Left renal pelvis (tissue), 4 donors: ENCODE data around the gene SHKBP1. TPM values are rescaled to one million over a fixed set of nuclear protein-coding genes. Genes with fewer than 3 reads are reported as not detected.

Source experiments
- DNase-seq, 4 donors: peaks; one replicate each; pipeline ENCODE4 v3.0.0-alpha.2; 2013; ENCODE audit warnings: low read depth in 4 of 4, low spot score in 3 of 4
- polyA plus RNA-seq, 4 donors: library from polyadenylated mRNA; unstranded; fragments of 120-200 nt; gene quantifications; one replicate each; pipeline ENCODE4 v1.2.1, GENCODE V29; 2013; ENCODE audit not compliant: insufficient read length in 4 of 4

The SHKBP1 gene
- polyA plus RNA-seq, 4 donors, result 22.2 to 52.9 (median 40.8) TPM

- no peak for DNase-seq
Observed at GRCh38 chr19:40599902-40600569, 23.4 kb downstream of the SHKBP1 start.

DNA sequence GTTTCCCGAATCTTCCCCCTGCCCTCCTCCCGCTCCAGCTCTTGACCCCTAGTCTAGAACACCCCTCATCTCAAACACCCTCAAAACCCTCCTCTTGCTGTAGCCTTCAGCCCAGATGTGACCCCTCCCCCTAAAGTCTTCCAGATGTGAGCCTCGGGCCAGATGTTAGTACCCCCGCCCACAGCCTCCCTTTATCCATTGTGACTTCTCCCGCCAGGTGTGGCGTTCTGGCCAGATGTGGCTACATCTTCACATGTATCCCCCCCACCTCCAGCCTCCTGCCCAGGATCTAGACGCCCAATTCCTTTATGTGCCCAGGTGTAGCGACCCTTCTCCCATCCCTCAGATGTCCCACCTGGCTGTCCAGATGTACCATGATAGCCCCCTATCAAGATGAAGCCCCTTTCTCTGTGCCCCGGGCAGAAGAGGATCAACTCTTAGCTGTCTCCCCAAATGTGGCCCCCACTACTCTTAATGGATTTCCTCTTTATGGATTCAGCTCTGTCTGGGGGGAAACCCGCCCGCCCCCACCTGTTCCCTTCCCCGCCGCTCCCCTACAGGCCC, 24.0 kb downstream of the SHKBP1 start:
- DNase-seq, result no peak

DNA sequence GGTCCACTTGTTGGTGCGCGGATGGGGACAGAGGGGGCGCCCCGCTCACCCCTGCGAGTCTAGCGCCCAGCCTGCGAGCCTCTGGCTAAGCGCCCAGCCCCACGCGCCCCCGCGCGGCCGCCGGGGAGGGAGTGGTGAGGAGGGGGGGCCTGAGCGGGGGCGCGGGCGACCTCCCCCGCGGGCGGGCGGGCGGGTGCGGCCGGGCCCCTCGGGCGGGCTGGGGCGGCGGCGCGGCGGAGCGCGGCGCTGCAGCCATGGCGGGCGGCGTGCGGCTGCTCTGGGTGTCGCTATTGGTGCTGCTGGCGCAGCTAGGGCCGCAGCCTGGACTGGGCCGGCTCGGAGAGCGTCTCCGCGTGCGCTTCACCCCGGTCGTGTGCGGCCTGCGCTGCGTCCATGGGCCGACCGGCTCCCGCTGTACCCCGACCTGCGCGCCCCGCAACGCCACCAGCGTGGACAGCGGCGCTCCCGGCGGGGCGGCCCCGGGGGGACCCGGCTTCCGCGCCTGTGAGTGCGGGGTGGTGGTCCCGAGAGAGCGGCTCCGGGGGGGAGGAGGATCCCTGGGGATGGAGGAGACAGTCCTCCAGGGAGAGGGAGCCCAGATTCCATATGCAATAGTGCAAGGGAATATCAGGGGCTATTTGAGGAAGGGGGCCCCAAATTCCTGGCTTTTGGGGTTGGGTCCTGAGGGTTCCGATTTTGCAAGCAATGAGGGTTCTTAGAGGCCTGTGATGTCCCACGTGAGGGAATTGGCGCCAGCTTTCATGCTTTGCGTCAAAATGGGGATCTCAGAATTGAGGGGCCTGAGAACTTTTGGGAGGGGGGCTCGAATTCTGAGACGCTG, 24.7 kb downstream of the SHKBP1 start, which contains the start of gene LTBP4:
TSS of gene LTBP4 (plus strand) at position 236 of the 841 bp plus-strand sequence. CDS start at position 255, 19 bp downstream.
- DNase-seq, result no peak

DNA sequence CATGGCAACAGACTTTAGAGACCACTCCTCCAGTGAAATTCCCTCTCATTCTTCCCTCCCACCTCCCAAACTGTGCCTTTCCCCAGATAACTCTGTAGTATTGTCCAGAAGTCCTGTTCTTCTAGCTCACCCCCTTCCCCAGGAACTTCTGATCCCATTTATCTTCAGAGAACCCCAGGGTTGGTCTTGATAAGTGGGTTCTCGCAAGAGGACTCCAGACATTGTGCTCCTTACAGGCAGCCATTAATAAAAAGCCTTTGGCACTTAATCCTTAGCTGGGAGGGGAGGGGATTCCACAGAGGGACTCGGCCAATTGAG, 26.4 kb downstream of the SHKBP1 start:
- no peak for DNase-seq

- DNase-seq, result peak; percentile 91 to 97 (median 94)
Observed at GRCh38 chr19:40603389-40604170, 26.9 kb downstream of the SHKBP1 start.

DNA sequence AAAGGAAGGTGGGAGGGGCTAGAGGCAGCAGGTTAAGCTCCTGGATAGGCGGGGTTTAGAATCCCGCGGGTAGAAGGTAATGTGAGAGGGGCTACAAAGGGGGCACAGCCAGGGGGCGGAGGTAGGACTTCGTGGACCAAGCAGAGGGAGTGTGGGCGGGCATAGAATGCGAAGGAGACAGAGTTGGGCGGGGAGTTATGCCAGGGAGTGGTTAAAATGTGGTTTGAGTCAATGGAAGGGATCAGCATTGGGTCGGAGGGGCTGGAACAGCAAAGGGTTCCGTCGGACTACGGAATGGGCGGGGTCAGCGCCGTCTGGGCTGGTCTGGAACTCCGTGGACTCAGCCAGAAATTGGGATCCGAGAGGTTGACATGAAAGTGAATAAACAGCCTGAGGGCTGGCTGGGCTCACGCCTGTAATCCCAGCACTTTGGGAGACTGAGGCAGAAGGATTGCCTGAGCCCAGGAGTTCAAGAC, 27.5 kb downstream of the SHKBP1 start:
- no peak for DNase-seq

- DNase-seq, result no peak
Observed at GRCh38 chr19:40604647-40605215, 28.1 kb downstream of the SHKBP1 start.

DNA sequence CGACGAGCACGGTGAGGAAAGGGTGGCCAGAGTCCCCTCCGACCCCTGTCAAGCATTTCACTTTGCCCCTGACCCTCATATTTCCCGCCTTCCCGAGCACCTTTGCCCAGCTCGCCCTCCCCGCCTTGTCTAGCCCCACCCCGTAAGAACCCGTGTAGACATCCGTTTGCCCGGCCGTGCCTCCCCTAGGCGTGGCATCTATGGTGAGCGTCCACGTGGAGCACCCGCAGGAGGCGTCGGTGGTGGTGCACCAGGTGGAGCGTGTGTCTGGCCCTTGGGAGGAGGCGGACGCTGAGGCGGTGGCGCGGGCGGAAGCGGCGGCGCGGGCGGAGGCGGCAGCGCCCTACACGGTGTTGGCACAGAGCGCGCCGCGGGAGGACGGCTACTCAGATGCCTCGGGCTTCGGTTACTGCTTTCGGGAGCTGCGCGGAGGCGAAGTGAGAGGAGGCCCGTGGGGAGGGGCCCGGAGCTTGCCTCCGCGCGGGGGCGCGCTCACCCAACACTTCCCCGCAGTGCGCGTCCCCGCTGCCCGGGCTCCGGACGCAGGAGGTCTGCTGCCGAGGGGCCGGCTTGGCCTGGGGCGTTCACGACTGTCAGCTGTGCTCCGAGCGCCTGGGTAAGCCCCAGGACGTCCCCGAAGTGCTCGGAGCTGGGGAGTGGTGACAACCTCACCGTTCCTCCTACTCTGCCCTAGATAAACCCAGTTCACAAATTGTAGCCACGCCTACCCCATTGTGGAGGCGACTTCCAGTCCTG, 28.7 kb downstream of the SHKBP1 start:
- no peak for DNase-seq

DNA sequence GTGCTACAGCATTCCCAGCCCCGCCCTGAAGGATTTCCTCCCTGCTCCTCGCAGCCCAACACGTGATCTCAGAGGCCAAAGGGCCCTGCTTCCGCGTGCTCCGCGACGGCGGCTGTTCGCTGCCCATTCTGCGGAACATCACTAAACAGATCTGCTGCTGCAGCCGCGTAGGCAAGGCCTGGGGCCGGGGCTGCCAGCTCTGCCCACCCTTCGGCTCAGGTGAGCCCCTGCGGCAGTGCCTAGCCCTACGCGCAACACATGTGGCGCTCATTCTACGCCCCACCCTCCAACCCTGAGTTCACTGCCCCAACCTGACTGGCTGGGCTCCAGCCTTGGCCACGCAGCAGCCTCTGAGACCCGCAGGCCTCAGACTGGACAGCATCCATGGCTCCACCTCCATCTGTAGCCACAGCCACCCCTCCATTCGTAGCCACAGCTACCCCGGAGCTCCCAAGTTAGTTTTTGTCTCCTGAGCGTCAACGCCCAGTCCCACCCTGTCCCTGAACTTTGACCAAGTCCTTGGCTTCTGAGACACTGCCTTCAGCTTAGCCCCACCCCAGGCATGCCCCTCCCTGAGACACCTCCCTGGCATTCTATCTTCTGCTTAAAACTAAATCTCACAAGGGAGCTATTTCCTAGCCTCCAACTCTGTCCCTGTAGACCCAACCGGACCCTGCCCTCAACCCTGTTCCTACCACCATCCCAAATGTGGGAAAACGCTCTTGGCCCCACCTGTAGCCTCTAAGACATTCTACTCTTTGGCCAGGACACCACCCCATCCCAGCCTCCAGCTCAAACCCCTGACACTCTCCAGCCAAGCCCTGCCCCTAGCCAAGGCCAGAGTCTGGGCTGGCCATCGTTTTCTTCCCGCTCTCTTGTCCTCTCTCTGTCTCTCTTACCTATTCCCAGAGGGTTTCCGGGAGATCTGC, 30.9 kb downstream of the SHKBP1 start:
- DNase-seq, result no peak

DNA sequence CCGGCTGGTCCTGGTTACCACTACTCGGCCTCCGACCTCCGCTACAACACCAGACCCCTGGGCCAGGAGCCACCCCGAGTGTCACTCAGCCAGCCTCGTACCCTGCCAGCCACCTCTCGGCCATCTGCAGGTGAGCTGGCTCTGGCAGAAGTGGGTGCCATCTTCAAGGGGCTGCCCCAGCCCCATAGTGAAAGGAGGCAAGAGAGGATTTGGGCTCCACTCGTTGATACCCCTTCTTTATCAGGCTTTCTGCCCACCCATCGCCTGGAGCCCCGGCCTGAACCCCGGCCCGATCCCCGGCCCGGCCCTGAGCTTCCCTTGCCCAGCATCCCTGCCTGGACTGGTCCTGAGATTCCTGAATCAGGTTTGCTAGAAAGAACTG, 31.6 kb downstream of the SHKBP1 start:
- no peak for DNase-seq

DNA sequence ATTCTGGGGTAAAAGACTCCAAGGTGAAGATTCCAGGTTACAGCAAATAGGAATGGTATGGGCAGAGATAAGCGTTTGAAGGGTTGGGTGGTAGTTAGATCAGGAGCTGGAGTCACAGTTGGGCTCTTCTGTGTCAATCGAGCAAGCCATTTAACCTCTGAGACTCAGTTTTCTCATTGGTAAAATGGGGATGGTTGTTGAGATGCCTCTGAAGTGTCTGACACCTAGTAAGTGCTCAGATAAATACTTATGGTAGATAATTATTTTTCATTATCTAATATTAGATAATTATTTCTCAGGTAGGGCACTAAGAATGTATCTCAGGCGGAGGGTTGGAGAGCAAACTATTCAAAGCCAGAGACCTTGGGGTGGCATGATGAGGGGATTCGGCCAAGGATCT, 32.3 kb downstream of the SHKBP1 start:
- DNase-seq, result no peak

DNA sequence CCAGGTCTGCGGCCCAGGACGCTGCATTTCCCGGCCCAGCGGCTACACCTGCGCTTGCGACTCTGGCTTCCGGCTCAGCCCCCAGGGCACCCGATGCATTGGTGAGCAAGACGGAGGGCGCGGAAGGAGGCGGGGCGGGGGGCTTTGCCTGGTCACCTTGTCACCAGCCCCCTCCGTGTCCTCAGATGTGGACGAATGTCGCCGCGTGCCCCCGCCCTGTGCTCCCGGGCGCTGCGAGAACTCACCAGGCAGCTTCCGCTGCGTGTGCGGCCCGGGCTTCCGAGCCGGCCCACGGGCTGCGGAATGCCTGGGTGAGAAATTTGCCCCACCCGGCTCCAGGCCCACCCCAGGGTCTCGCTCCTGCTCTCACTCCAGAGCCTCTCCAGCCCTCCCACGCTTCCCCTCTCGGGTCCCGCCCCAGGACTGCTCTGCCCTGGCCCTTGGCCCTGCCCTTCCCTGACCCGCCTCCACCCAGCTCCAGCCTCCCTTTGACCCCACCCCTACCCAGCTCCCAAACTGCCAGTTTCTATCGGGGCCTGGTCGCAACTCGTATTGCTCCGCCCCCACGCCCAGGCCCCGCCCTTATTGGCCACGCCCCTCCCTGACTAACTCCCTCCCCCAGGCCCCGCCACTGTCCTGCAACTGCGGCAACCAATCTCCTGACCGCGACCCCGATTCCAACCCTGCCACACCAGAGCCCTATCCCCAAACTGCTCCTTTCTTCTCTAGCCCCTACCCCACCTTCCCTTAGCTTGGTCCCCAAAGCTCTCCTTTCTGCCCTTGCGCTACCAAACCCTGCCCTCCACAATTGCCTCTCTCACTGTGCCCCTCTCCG, 33.1 kb downstream of the SHKBP1 start:
- no peak for DNase-seq

GRCh38 chr19:40610396-40611064, 33.9 kb downstream of the SHKBP1 start:
- DNase-seq, result no peak

GRCh38 chr19:40611096-40611495, 34.4 kb downstream of the SHKBP1 start:
- no peak for DNase-seq

- DNase-seq, result no peak
Observed at GRCh38 chr19:40611900-40612698, 35.4 kb downstream of the SHKBP1 start.

DNA sequence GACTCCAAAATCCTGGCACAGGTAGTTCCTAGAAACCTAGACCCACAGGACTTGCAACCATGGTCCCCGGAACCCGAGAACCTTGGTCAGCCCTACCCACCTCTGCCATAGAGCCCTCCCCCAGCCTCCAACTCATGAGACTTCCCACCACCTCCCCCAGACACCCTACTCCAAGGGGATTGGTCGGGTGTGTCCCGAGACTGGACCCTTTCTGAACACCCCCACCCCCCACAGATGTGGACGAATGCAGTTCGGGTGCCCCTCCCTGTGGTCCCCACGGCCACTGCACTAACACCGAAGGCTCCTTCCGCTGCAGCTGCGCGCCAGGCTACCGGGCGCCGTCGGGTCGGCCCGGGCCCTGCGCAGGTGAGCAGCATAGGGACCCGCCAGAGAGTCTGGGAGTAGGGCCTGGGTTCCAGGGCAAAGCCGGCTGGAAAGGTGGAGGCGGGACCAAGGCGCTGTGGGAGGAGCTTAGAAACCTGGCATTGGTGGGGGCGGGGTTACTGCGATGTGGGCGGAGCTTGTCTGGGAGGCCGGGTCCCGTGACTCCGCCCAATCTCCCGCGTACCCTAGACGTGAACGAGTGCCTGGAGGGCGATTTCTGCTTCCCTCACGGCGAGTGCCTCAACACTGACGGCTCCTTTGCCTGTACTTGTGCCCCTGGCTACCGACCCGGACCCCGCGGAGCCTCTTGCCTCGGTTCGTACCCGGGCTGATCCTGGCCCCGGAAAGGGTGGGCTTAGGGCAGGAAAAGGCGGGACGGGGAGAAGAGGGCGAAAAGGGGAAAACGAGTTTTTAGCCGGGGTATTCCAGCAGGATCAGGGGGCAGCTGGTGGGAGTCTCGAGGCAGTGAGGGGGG, 36.4 kb downstream of the SHKBP1 start:
- no peak for DNase-seq
